Trophoblast cell (in vitro differentiated cells and primary cell): Measurements from ENCODE around the gene CST3.

ENCODE experiments used
- DNase-seq, 2 donors: peaks; one replicate each; pipeline ENCODE4 v3.0.0-alpha.2; 2016
- H2AFZ ChIP-seq: 2 replicates; pipeline ENCODE4 v1.6.1; 2013; ENCODE audit warnings: low read length, moderate library complexity, mild to moderate bottlenecking; ENCODE audit not compliant: insufficient read depth, poor library complexity
- H2AK5ac ChIP-seq: 2 replicates; pipeline ENCODE4 v1.6.1; 2013; ENCODE audit warnings: mild to moderate bottlenecking, low read length
- H2BK120ac ChIP-seq: 2 replicates; pipeline ENCODE4 v1.6.1; 2013; ENCODE audit warnings: low read length, mild to moderate bottlenecking, moderate library complexity; ENCODE audit not compliant: insufficient read depth, poor library complexity
- H2BK12ac ChIP-seq: 2 replicates; pipeline ENCODE4 v1.6.1; 2013; ENCODE audit warnings: mild to moderate bottlenecking, low read length, moderate library complexity
- H2BK5ac ChIP-seq: 2 replicates; pipeline ENCODE4 v1.6.1; 2013; ENCODE audit warnings: low read length, low read depth, moderate library complexity, mild to moderate bottlenecking; ENCODE audit not compliant: poor library complexity
- H3K14ac ChIP-seq: 2 replicates; pipeline ENCODE4 v1.6.1; 2013; ENCODE audit warnings: mild to moderate bottlenecking, low read length
- H3K18ac ChIP-seq: 2 replicates; pipeline ENCODE4 v1.6.1; 2013; ENCODE audit warnings: mild to moderate bottlenecking, low read length
- H3K23ac ChIP-seq: 2 replicates; pipeline ENCODE4 v1.6.1; 2013; ENCODE audit warnings: low read length
- H3K27ac ChIP-seq: 2 replicates; pipeline ENCODE4 v1.5.1; 2013; ENCODE audit warnings: low read depth, mild to moderate bottlenecking, inconsistent platforms, low read length, moderate library complexity
- H3K27me3 ChIP-seq: 2 replicates; pipeline ENCODE4 v1.6.1; 2013; ENCODE audit warnings: inconsistent platforms, mild to moderate bottlenecking, low read length, moderate library complexity; ENCODE audit not compliant: insufficient read depth
- H3K36me3 ChIP-seq, 2 experiments: 1 replicate in 1 of 2; 2 replicates in 1 of 2; pipeline ENCODE4 v1.6.1; 2013; ENCODE audit warnings: low read length in 2 of 2, mild to moderate bottlenecking in 2 of 2, moderate library complexity in 1 of 2; ENCODE audit not compliant: insufficient read depth in 2 of 2, control insufficient read depth in 1 of 2
- H3K4ac ChIP-seq: 2 replicates; pipeline ENCODE4 v1.6.1; 2013; ENCODE audit warnings: low read depth, mild to moderate bottlenecking, low read length, moderate library complexity
- H3K4me1 ChIP-seq, 2 experiments: 1 replicate in 1 of 2; 2 replicates in 1 of 2; pipeline ENCODE4 v1.6.1; 2013; ENCODE audit warnings: low read length in 2 of 2, mild to moderate bottlenecking in 2 of 2, moderate library complexity in 1 of 2; ENCODE audit not compliant: insufficient read depth in 2 of 2, control insufficient read depth in 1 of 2
- H3K4me2 ChIP-seq: 2 replicates; pipeline ENCODE4 v1.6.1; 2013; ENCODE audit warnings: inconsistent platforms, mild to moderate bottlenecking, low read length, moderate library complexity
- H3K4me3 ChIP-seq: 2 replicates; pipeline ENCODE4 v1.5.1; 2013; ENCODE audit warnings: mild to moderate bottlenecking, low read depth, low read length, inconsistent platforms
- H3K79me1 ChIP-seq: one replicate; pipeline ENCODE4 v1.6.1; 2013; ENCODE audit warnings: low read length
- H3K79me2 ChIP-seq: 2 replicates; pipeline ENCODE4 v1.6.1; 2013; ENCODE audit warnings: low read length, mild to moderate bottlenecking; ENCODE audit not compliant: control insufficient read depth, insufficient read depth, poor library complexity
- H3K9ac ChIP-seq: 2 replicates; pipeline ENCODE4 v1.6.1; 2013; ENCODE audit warnings: mild to moderate bottlenecking, low read length
- H3K9me3 ChIP-seq: 2 replicates; pipeline ENCODE4 v1.6.1; 2013; ENCODE audit warnings: low read depth, mild to moderate bottlenecking, control low read depth, inconsistent platforms, low read length; ENCODE audit not compliant: insufficient read depth
- H4K12ac ChIP-seq: 2 replicates; pipeline ENCODE4 v1.6.1; 2013; ENCODE audit warnings: low read depth, mild to moderate bottlenecking, low read length, moderate library complexity
- H4K8ac ChIP-seq: 2 replicates; pipeline ENCODE4 v1.6.1; 2013; ENCODE audit warnings: low read depth, mild to moderate bottlenecking, low read length, moderate library complexity
- H4K91ac ChIP-seq: one replicate; pipeline ENCODE4 v1.6.1; 2013; ENCODE audit warnings: low read depth, mild to moderate bottlenecking, low read length, moderate library complexity
- WGBS: extraction: QIAGEN DNeasy Blood & Tissue Kit; methylation state at CpG from one replicate; pipeline ENCODE4 v1.1.7; 2013; ENCODE audit warnings: missing lambda C conversion rate; ENCODE audit not compliant: insufficient read length, insufficient coverage; ENCODE audit errors: extremely low coverage; 5-methylcytosine and 5-hydroxymethylcytosine counted together

CST3 gene

DNA sequence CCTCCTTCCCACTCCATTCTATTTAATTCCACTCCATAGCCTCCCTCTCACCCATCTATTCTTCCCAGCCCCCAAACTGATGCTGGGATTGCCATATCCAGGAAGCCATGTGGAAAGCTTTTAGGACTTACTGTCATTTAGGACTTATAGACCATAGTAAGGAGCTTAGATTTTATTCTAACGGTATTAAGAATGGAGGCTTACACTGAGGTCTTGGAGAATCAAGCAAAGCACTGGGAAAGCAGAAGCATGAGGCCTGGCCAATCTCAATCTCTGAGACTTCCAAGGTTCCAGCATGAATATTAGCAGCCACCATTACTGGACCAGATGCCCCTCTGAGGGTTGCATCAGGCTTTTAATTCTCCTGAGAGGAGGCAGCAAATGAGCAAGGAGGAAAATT, 33.4 kb downstream of the CST3 start:
- H3K79me2 ChIP-seq, result no peaks in the 10 kb centered on the region
- H3K4me2 ChIP-seq, result no peak overlapping the region
- no peak overlapping the region for H2BK5ac ChIP-seq
- no peak overlapping the region for H2BK12ac ChIP-seq
- H4K8ac ChIP-seq, result no peak overlapping the region
- peaks cover 4% of the 10 kb centered on the region for H3K9me3 ChIP-seq
- no peak overlapping the region for H2AK5ac ChIP-seq
- H3K27ac ChIP-seq, result no peak overlapping the region
- no peak overlapping the region for H3K4me3 ChIP-seq
- no peak overlapping the region for H3K23ac ChIP-seq
- H4K12ac ChIP-seq, result no peak overlapping the region
- no peak overlapping the region for H3K14ac ChIP-seq
- no peaks in the 10 kb centered on the region for H3K79me1 ChIP-seq
- H3K18ac ChIP-seq, result no peak overlapping the region
- peaks cover 2 to 4% of the 10 kb centered on the region in 2 experiments for H3K4me1 ChIP-seq
- WGBS, result no CpG with 5 or more reads among the region's 1 CpG
- no peak overlapping the region for H2AFZ ChIP-seq
- no peak overlapping the region for H4K91ac ChIP-seq
- no peaks in the 10 kb centered on the region for H3K36me3 ChIP-seq
- no peak overlapping the region for H3K4ac ChIP-seq
- DNase-seq, result no peak
- no peak overlapping the region for H2BK120ac ChIP-seq
- no peak overlapping the region for H3K9ac ChIP-seq
- no peaks in the 10 kb centered on the region for H3K27me3 ChIP-seq

DNA sequence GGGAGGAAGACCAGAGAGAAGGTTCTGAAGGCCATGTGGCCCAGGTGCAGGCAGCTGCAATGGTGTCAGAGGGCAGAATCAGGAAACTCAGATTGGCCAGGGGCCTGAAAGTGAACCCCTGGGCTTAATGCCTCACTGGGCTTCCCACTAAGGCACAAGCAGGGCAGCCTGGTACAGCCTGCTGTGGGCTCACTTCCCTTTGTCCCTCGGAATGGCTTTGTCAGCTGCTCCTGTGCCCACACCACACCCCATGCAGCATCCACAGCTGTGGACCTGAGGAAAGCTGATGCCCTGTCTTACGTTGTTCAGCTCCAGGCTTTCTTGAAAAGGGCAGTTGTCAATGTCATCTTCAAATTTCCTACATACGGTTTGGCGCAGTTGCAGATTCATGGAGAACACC, 34.4 kb downstream of the CST3 start:
- Histone ChIP-seq H3K27ac (no peak overlapping the region), H3K9me3 (peaks cover 4% of the 10 kb centered on the region), H2BK12ac (no peak overlapping the region), H3K18ac (no peak overlapping the region), H4K91ac (no peak overlapping the region), H2AFZ (no peak overlapping the region), H2BK120ac (no peak overlapping the region), H3K79me1 (no peaks in the 10 kb centered on the region), H3K79me2 (no peaks in the 10 kb centered on the region), H4K8ac (no peak overlapping the region), H3K23ac (no peak overlapping the region), H3K4me1 (peaks cover 2 to 4% of the 10 kb centered on the region in 2 experiments), H2AK5ac (no peak overlapping the region), H3K9ac (no peak overlapping the region), H3K36me3 (no peaks in the 10 kb centered on the region), H3K14ac (no peak overlapping the region), H4K12ac (no peak overlapping the region), H3K27me3 (no peaks in the 10 kb centered on the region), H3K4me3 (no peak overlapping the region), H2BK5ac (no peak overlapping the region), H3K4me2 (no peak overlapping the region), H3K4ac (no peak overlapping the region)
- no peak for DNase-seq
- WGBS, result no CpG with 5 or more reads among the region's 4 CpGs

DNA sequence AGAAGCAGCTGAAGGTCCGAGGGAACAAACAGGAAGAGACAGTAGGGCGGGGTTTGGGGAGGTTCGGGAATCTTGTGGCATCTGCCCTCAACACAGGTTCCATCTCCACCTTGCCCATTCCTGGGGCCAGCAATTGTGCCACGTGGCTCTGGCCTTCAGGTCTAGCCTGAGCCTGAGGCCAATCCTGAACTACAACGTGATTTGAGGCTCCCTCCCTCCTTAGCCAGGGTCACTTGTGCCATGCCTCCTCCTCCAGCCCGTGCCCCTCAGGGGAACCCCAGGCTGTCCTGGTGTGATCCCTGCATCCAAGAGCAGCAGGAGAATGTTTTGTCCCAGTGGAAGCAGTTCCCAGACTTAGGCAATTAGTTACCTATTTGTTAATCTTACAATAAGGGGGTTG, 35.1 kb downstream of the CST3 start:
- H3K27me3 ChIP-seq, result no peaks in the 10 kb centered on the region
- H3K79me1 ChIP-seq, result no peaks in the 10 kb centered on the region
- H3K18ac ChIP-seq, result no peak overlapping the region
- H3K27ac ChIP-seq, result no peak overlapping the region
- peaks cover 2 to 4% of the 10 kb centered on the region in 2 experiments for H3K4me1 ChIP-seq
- no peak overlapping the region for H4K8ac ChIP-seq
- H2AFZ ChIP-seq, result no peak overlapping the region
- no peak overlapping the region for H2AK5ac ChIP-seq
- no peak overlapping the region for H3K14ac ChIP-seq
- H2BK120ac ChIP-seq, result no peak overlapping the region
- H3K23ac ChIP-seq, result no peak overlapping the region
- H3K4me2 ChIP-seq, result no peak overlapping the region
- no peak overlapping the region for H4K12ac ChIP-seq
- peaks cover 4% of the 10 kb centered on the region for H3K9me3 ChIP-seq
- H2BK5ac ChIP-seq, result no peak overlapping the region
- no peak overlapping the region for H4K91ac ChIP-seq
- WGBS, result no CpG with 5 or more reads among the region's 6 CpGs
- no peak overlapping the region for H2BK12ac ChIP-seq
- H3K9ac ChIP-seq, result no peak overlapping the region
- H3K79me2 ChIP-seq, result no peaks in the 10 kb centered on the region
- DNase-seq, result no peak
- no peak overlapping the region for H3K4me3 ChIP-seq
- no peaks in the 10 kb centered on the region for H3K36me3 ChIP-seq
- no peak overlapping the region for H3K4ac ChIP-seq

GRCh38 chr20:23602241-23602640, 35.5 kb downstream of the CST3 start:
- Histone ChIP-seq H2BK120ac (no peak overlapping the region), H3K9me3 (peaks cover 4% of the 10 kb centered on the region), H3K79me2 (no peaks in the 10 kb centered on the region), H3K14ac (no peak overlapping the region), H4K8ac (no peak overlapping the region), H2BK5ac (no peak overlapping the region), H3K36me3 (no peaks in the 10 kb centered on the region), H2BK12ac (no peak overlapping the region), H3K4me3 (no peak overlapping the region), H3K4me1 (peaks cover 2 to 4% of the 10 kb centered on the region in 2 experiments), H3K79me1 (no peaks in the 10 kb centered on the region), H3K23ac (no peak overlapping the region), H3K4me2 (no peak overlapping the region), H2AK5ac (no peak overlapping the region), H2AFZ (no peak overlapping the region), H4K91ac (no peak overlapping the region), H3K9ac (no peak overlapping the region), H3K18ac (no peak overlapping the region), H3K27ac (no peak overlapping the region), H4K12ac (no peak overlapping the region), H3K27me3 (no peaks in the 10 kb centered on the region), H3K4ac (no peak overlapping the region)
- WGBS, result no CpG with 5 or more reads among the region's 2 CpGs
- no peak for DNase-seq
